Left lung (tissue), 10 donors: ENCODE results near the gene PPP1R1B. TPM values are rescaled to one million over a fixed set of nuclear protein-coding genes. Genes with fewer than 3 reads are reported as not detected.
"Not testable (repeated sequence)": the region's sequence is repeated elsewhere in the genome, so short reads cannot be mapped to it uniquely, and the experiment has no call there.

ENCODE experiments used
- ATAC-seq: fragments of 200-7000 bp; cut with Tn5 transposase; one replicate; pipeline ENCODE4 v1.9.1; 2020; ENCODE audit warnings: moderate library complexity
- DNase-seq, 4 donors: peaks; one replicate each; pipeline ENCODE4 v3.0.0-alpha.2; 2013 to 2020
- H3K27ac ChIP-seq, 2 donors: fragments of 200-600 bp; sonication (generic) in 1 of 2; one replicate each; pipeline versions ENCODE4 v1.5.0 to v1.8.0; 2020 to 2021
- H3K27me3 ChIP-seq, 2 donors: fragments of 200-600 bp; sonication (generic) in 1 of 2; one replicate each; pipeline versions ENCODE4 v1.5.0 to v1.8.0; 2020 to 2021
- H3K36me3 ChIP-seq, 2 donors: fragments of 200-600 bp; sonication (generic) in 1 of 2; one replicate each; pipeline versions ENCODE4 v1.5.0 to v1.8.0; 2020 to 2021
- H3K4me1 ChIP-seq, 2 donors: fragments of 200-600 bp; one replicate each; pipeline ENCODE4 v1.8.0; 2021
- H3K4me3 ChIP-seq, 2 donors: fragments of 200-600 bp; sonication (generic) in 1 of 2; one replicate each; pipeline versions ENCODE4 v1.5.0 to v1.8.0; 2020 to 2021; ENCODE audit warnings: mild to moderate bottlenecking in 1 of 2
- H3K9me3 ChIP-seq, 2 donors: fragments of 200-600 bp; sonication (generic) in 1 of 2; one replicate each; pipeline versions ENCODE4 v1.5.0 to v1.8.0; 2020 to 2021
- intact Hi-C, 2 donors: fragments of 100-400 bp; cut with DNase I; formaldehyde crosslinking; loops; one replicate each; pipeline versions ENCODE4 v1.11.2 to v1.14.2; 2022
- polyA plus RNA-seq, 6 donors: library from polyadenylated mRNA; unstranded; fragments of 120-200 nt; gene quantifications; one replicate each; pipeline ENCODE4 v1.2.1, GENCODE V29; 2013; ENCODE audit not compliant: insufficient read length in 6 of 6
- total RNA-seq, 2 donors: library from RNA; stranded (reverse); fragmentation: NEBNext Ultra II Directional; extraction: Animal tissue kit (Norgen Biotek cat#: 25700); gene quantifications; one replicate each; pipeline ENCODE4 v1.2.1, GENCODE V29; 2021
- TF ChIP-seq, protein P1 (sequence below), 2 donors: fragments of 200-600 bp; sonication (generic) in 1 of 2; IDR thresholded peaks; one replicate each; pipeline versions ENCODE4 v1.5.0 to v1.8.0; 2021; ENCODE audit warnings: antibody characterized with exemption in 2 of 2
- donor health status: DM: no; HTN: yes; CAD: no.
- donor health status: DM: no; HTN: no; CAD: no.

The PPP1R1B gene
- total and polyA plus RNA-seq, 8 donors, result 10.6 to 66.4 (median 53.7) TPM

DNA sequence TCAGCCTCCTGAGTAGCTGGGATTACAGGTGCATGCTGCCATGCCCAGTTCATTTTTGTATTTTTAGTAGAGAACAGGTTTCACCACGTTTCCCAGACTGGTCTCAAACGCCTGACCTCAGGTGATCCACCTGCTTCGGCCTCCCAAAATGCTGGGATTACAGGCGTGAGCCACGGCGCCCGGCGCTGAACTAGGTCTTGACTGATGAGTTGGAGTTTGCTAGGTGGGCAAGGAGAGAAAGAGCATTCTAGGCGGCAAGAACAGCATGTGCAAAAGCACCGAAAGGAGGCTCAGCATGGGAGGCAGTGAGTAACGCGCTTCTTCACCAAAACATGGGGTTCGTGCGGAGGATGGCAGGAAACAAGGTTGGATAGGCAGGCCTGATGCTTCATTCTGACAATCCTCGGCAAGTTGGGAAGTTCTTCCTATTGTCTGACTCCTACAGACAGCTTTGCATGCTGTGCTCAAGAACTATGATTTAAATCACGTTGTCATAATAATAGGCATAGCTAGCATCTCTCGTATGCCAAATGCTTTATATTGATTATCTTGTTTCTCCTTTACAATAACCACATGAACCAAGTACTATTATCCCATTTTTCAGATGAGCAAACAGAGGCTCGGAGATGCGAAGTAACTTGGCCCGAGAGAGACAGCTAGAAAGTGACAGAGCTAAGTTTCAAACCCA, 45.5 kb upstream of the PPP1R1B start:
- no peaks in the 10 kb centered on the region for H3K9me3 ChIP-seq
- no peaks in the 10 kb centered on the region for H3K36me3 ChIP-seq
- TF ChIP-seq, protein P1, sequence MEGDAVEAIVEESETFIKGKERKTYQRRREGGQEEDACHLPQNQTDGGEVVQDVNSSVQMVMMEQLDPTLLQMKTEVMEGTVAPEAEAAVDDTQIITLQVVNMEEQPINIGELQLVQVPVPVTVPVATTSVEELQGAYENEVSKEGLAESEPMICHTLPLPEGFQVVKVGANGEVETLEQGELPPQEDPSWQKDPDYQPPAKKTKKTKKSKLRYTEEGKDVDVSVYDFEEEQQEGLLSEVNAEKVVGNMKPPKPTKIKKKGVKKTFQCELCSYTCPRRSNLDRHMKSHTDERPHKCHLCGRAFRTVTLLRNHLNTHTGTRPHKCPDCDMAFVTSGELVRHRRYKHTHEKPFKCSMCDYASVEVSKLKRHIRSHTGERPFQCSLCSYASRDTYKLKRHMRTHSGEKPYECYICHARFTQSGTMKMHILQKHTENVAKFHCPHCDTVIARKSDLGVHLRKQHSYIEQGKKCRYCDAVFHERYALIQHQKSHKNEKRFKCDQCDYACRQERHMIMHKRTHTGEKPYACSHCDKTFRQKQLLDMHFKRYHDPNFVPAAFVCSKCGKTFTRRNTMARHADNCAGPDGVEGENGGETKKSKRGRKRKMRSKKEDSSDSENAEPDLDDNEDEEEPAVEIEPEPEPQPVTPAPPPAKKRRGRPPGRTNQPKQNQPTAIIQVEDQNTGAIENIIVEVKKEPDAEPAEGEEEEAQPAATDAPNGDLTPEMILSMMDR (IDR thresholded peaks at IDR 0.05), result no peak
- ATAC-seq (no peak), DNase-seq (no peak)
- no peak overlapping the region for H3K4me3 ChIP-seq
- H3K27ac ChIP-seq, result no peak overlapping the region
- no peaks in the 10 kb centered on the region for H3K27me3 ChIP-seq
- intact Hi-C loops, result no loop called here
- H3K4me1 ChIP-seq, result no peaks in the 10 kb centered on the region

DNA sequence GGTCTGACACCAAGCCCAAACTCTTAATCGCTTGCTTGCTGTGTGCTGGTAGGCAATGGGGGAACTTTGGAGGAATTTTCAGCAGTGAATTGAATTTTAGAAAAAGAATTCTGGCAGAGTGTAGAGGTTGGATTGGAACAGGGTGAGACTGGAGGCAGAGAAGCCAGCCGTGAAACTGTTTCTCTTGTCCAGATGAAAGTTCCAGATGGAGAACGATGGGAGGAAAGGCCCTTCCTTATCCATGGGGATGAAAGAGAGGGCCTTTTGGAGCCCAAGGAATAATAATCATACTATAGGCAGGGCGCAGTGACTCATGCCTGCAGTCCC, 45.0 kb upstream of the PPP1R1B start:
- no peak for ATAC-seq
- intact Hi-C loops, result no loop called here
- no peaks in the 10 kb centered on the region for H3K27me3 ChIP-seq
- H3K27ac ChIP-seq, result no peak overlapping the region
- no peaks in the 10 kb centered on the region for H3K4me1 ChIP-seq
- H3K4me3 ChIP-seq, result no peak overlapping the region
- TF ChIP-seq, protein P1 (IDR thresholded peaks at IDR 0.05), result no peak
- H3K9me3 ChIP-seq, result no peaks in the 10 kb centered on the region
- no peaks in the 10 kb centered on the region for H3K36me3 ChIP-seq
- no peak for DNase-seq

DNA sequence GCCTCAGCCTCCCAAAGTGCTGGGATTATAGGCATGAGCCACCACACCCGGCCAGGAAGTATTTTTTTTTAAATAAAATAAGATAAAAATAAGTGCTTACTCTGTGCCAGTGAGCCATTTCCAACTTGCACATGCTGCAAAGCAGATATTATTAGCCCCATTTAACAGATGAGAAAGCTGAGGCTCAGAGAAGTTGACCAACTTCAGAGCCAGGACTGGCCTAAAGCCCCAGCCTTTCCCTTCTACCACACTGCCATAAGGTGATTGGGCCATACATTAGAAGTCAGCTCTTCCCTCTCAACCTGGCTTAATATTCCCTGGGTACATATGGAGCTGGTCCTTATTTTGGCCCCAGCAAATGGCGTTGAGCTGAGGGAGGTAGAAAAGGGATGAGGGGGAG, 44.1 kb upstream of the PPP1R1B start:
- ATAC-seq, result no peak
- TF ChIP-seq, protein P1 (IDR thresholded peaks at IDR 0.05), result no peak
- H3K4me3 ChIP-seq, result no peak overlapping the region
- H3K9me3 ChIP-seq, result no peaks in the 10 kb centered on the region
- no peak overlapping the region for H3K27ac ChIP-seq
- intact Hi-C loops, result no loop called here
- H3K36me3 ChIP-seq, result no peaks in the 10 kb centered on the region
- no peaks in the 10 kb centered on the region for H3K4me1 ChIP-seq
- no peaks in the 10 kb centered on the region for H3K27me3 ChIP-seq
- no peak for DNase-seq

DNA sequence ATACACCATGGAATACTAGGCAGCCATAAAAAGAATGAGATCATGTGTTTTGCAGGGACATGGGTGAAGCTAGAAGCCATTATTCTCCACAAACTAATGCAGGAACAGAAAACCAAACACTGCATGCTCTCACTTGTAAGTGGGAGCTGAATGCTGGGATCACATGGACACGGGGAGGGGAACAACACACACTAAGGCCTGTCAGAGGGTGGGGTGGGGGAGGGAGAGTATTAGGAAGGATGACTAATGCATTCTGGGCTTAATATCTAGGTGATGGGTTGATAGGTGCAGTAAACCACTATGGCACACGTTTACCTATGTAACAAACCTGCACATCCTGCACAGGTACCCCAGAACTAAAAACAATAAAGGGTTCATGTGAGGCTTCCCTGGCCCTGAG, 36.6 kb upstream of the PPP1R1B start:
- H3K9me3 ChIP-seq, intact Hi-C loops, H3K27ac ChIP-seq, ATAC-seq, H3K36me3 ChIP-seq, H3K4me1 ChIP-seq, H3K4me3 ChIP-seq, DNase-seq: not testable (repeated sequence)
- peaks cover 6 to 38% of the 10 kb centered on the region in 2 donors for H3K27me3 ChIP-seq

DNA sequence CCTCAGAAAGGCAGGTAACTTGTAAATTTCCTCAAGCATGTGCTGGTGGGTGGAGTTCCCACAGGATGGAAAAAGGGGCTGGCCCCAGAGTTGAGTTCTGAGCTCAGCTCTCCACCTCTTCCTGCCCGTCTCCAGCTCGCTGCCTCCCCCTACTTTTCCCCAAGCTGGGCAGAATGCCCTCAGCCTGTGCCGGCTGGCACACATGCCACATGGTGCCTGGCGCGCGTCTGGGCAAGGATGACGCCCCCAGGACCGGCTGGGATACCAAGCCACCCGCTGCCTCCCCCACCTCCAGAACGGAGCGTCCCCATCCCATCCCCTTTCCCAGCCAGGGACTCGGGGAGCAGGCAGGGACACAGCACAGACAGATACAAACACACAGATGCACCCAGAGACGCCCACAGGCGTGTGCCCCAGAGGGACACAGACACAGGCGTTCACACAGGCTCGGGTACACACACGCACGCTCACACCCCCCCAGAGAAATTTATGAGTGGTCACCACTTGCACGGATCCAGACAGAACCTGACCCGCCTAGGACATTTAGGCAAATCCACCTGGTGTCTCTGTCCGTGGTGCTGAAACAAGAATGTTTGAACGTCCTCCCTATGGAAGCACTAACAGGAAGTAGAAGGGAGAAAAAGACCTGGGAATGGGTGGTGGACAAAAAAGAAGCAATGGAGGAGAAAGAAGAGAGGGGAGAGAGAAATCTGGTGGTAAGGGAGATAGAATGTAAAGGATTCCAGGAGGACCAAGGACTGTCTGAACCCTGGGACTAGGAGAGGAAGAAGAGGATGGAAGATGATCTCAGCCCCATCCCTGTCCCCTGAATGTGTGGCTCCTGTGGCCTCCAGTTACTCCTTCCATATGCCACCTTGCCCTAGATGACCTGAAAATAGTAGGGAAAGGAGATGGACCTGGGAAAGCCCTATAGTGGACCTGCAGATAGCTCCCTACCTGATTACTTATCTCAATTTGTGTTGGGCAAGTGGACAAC, 34.5 kb upstream of the PPP1R1B start:
- Histone ChIP-seq H3K27ac (no peak overlapping the region), H3K27me3 (peaks cover 26 to 59% of the 10 kb centered on the region in 2 donors), H3K9me3 (no peaks in the 10 kb centered on the region), H3K4me1 (no peaks in the 10 kb centered on the region), H3K36me3 (no peaks in the 10 kb centered on the region), H3K4me3 (no peak overlapping the region)
- DNase-seq (peak in 2 of 4 donors; percentile 53 to 67), ATAC-seq (peak; percentile 77)
- intact Hi-C loops, result no loop called here
- TF ChIP-seq, protein P1 (IDR thresholded peaks at IDR 0.05), result no peak
